PC-9 (cell line): ENCODE results near the gene C4BPA. TPM values are rescaled to one million over a fixed set of nuclear protein-coding genes. Genes with fewer than 3 reads are reported as not detected.

ENCODE experiments used
- BruUV-seq: library from RNA; stranded (reverse); fragments of 400-500 nt; replicated peaks from 2 replicates; lab custom pipeline; 2021; lab: Mats Ljungman, UMichigan
- CTCF ChIA-PET: fragments of 300-600 bp; sonication (Branson Sonifier 250); formaldehyde crosslinking; loops from one replicate; lab custom pipeline; 2022; ENCODE audit warnings: antibody characterized with exemption; lab: Charles Lee
- POLR2A ChIA-PET: fragments of 300-600 bp; sonication (Branson Sonifier 250); formaldehyde crosslinking; loops from one replicate; lab custom pipeline; 2022; ENCODE audit warnings: antibody characterized with exemption; ENCODE audit not compliant: unreplicated experiment; lab: Charles Lee
- DNase-seq, 2 experiments: peaks; one replicate each; pipeline versions ENCODE4 v3.0.0 to v3.0.0-alpha.2; 2015 to 2022; ENCODE audit warnings: mixed read lengths in 1 of 2
- H2AFZ ChIP-seq: fragments of 200-600 bp; sonication (generic); 2 replicates; pipeline ENCODE4 v1.8.1; 2017; ENCODE audit warnings: antibody characterized with exemption
- H3F3A ChIP-seq: fragments of 200-600 bp; sonication (generic); 2 replicates; pipeline ENCODE4 v1.8.1; 2017; ENCODE audit warnings: antibody characterized with exemption, mild to moderate bottlenecking, low read depth; ENCODE audit not compliant: insufficient read depth
- H3K27ac ChIP-seq: fragments of 200-600 bp; sonication (generic); 2 replicates; pipeline ENCODE4 v1.6.1; 2016; ENCODE audit warnings: mixed run types
- H3K27me3 ChIP-seq: fragments of 200-600 bp; sonication (generic); 2 replicates; pipeline ENCODE4 v1.6.1; 2016; ENCODE audit warnings: low read depth, mixed run types; ENCODE audit not compliant: insufficient read depth
- H3K36me3 ChIP-seq: fragments of 200-600 bp; sonication (generic); 2 replicates; pipeline ENCODE4 v1.6.1; 2016; ENCODE audit warnings: low read depth, mixed run types
- H3K4me1 ChIP-seq: fragments of 200-600 bp; sonication (generic); replicated peaks from 2 replicates; pipeline ENCODE4 v1.6.1; 2016; ENCODE audit warnings: mixed run types; ENCODE audit not compliant: insufficient read depth
- H3K4me2 ChIP-seq: fragments of 200-600 bp; sonication (generic); 2 replicates; pipeline ENCODE4 v1.6.1; 2017; ENCODE audit warnings: mixed run types
- H3K4me3 ChIP-seq: fragments of 200-600 bp; sonication (generic); 2 replicates; pipeline ENCODE4 v1.6.1; 2016; ENCODE audit warnings: mixed run types
- H3K79me2 ChIP-seq: fragments of 200-600 bp; sonication (generic); 2 replicates; pipeline ENCODE4 v1.6.1; 2017; ENCODE audit warnings: low read depth, mixed run types
- H3K9me2 ChIP-seq: fragments of 200-600 bp; sonication (generic); 2 replicates; pipeline ENCODE4 v1.8.1; 2017; ENCODE audit warnings: mild to moderate bottlenecking; ENCODE audit not compliant: insufficient read depth
- H3K9me3 ChIP-seq: fragments of 200-600 bp; sonication (generic); 2 replicates; pipeline ENCODE4 v1.8.1; 2016; ENCODE audit warnings: low read depth; ENCODE audit not compliant: insufficient read depth
- H4K20me1 ChIP-seq: fragments of 200-600 bp; sonication (generic); 2 replicates; pipeline ENCODE4 v1.8.1; 2017; ENCODE audit not compliant: insufficient read depth
- CTCF ChIP-seq: fragments of 200-600 bp; sonication (generic); conservative IDR thresholded peaks from 2 replicates; pipeline ENCODE4 v1.6.1; 2017; ENCODE audit warnings: mixed run types, antibody characterized with exemption, mild to moderate bottlenecking, moderate library complexity
- EZH2 ChIP-seq: fragments of 200-600 bp; sonication (generic); IDR thresholded peaks from 2 replicates; pipeline ENCODE4 v1.8.0; 2017; ENCODE audit warnings: antibody characterized with exemption, low read depth
- intact Hi-C: fragments of 100-400 bp; cut with micrococcal nuclease; formaldehyde crosslinking; loops from one replicate; pipeline ENCODE4 v1.10.0; 2022; ENCODE audit not compliant: unreplicated experiment
- total RNA-seq: library from RNA; stranded (reverse); gene quantifications from 2 replicates; pipeline ENCODE4 v1.2.3, GENCODE V29; 2021

Gene C4BPA
- total RNA-seq, 1 experiment from 2014 or later, result not detected

GRCh38 chr1:207070811-207071210, 33.2 kb upstream of the C4BPA start:
- Histone ChIP-seq H3K9me3 (no peaks in the 10 kb centered on the region), H3K27me3 (no peaks in the 10 kb centered on the region), H4K20me1 (no peaks in the 10 kb centered on the region), H3K4me2 (no peak overlapping the region), H3K27ac (no peak overlapping the region), H3K4me3 (no peak overlapping the region), H3F3A (no peaks in the 10 kb centered on the region), H3K9me2 (no peaks in the 10 kb centered on the region), H2AFZ (no peak overlapping the region), H3K4me1 (no peaks in the 10 kb centered on the region), H3K79me2 (no peaks in the 10 kb centered on the region), H3K36me3 (no peaks in the 10 kb centered on the region; the same call in 1 of the 2 replicates)
- no peak for TF ChIP-seq EZH2
- TF ChIP-seq CTCF, result no peak
- POLR2A ChIA-PET, result no interaction called here
- CTCF ChIA-PET, result no interaction called here
- DNase-seq, result no peak
- intact Hi-C loops, result no loop called here
- BruUV-seq, result no TSS peak

- Histone ChIP-seq H3K4me3 (no peak overlapping the region), H3K27ac (no peak overlapping the region), H3K4me1 (no peaks in the 10 kb centered on the region), H2AFZ (no peak overlapping the region), H3K4me2 (no peak overlapping the region), H3K79me2 (no peaks in the 10 kb centered on the region), H3K36me3 (no peaks in the 10 kb centered on the region; the same call in 1 of the 2 replicates), H3K9me2 (no peaks in the 10 kb centered on the region), H3K9me3 (no peaks in the 10 kb centered on the region), H3F3A (no peaks in the 10 kb centered on the region), H3K27me3 (no peaks in the 10 kb centered on the region), H4K20me1 (no peaks in the 10 kb centered on the region)
- no peak for TF ChIP-seq CTCF
- TF ChIP-seq EZH2, result no peak
- DNase-seq, result no peak
- intact Hi-C loops, result no loop called here
- ChIA-PET CTCF (no interaction called here), POLR2A (no interaction called here)
- no TSS peak for BruUV-seq
These were observed 32.6 kb upstream of the C4BPA start for GRCh38 chr1:207071426-207071825.

- Histone ChIP-seq H3K9me2 (no peaks in the 10 kb centered on the region), H2AFZ (no peak overlapping the region), H3K36me3 (no peaks in the 10 kb centered on the region; the same call in 1 of the 2 replicates), H3K27ac (no peak overlapping the region), H3F3A (no peaks in the 10 kb centered on the region), H3K4me3 (no peak overlapping the region), H3K9me3 (no peaks in the 10 kb centered on the region), H3K4me2 (no peak overlapping the region), H4K20me1 (no peaks in the 10 kb centered on the region), H3K4me1 (no peaks in the 10 kb centered on the region), H3K79me2 (no peaks in the 10 kb centered on the region), H3K27me3 (no peaks in the 10 kb centered on the region)
- TF ChIP-seq EZH2, result no peak
- BruUV-seq, result no TSS peak
- ChIA-PET POLR2A (no interaction called here), CTCF (no interaction called here)
- intact Hi-C loops, result no loop called here
- DNase-seq, result no peak
These were observed 31.8 kb upstream of the C4BPA start for GRCh38 chr1:207072233-207072632.
